Activated B cell treated with CpG ODN at 0.5 μM for 24 hours (primary cell): ENCODE results near the gene KLF16. TPM values are rescaled to one million over a fixed set of nuclear protein-coding genes. Genes with fewer than 3 reads are reported as not detected.

ENCODE experiments used
- ATAC-seq: fragments of 200-7000 bp; cut with Tn5 transposase; one replicate; pipeline ENCODE4 v1.10.0; 2021; ENCODE audit warnings: low read depth, mild to moderate bottlenecking, moderate library complexity
- CTCF ChIA-PET: fragments of 350-600 bp; sonication (Branson Sonifier 250); formaldehyde crosslinking; loops from one replicate; lab custom pipeline; 2021; ENCODE audit warnings: antibody characterized with exemption; lab: Charles Lee
- POLR2A ChIA-PET: fragments of 350-600 bp; sonication (Branson Sonifier 250); formaldehyde crosslinking; loops from one replicate; lab custom pipeline; 2021; ENCODE audit warnings: antibody characterized with exemption; lab: Charles Lee
- DNase-seq: peaks from one replicate; pipeline ENCODE4 v3.0.0; 2022
- H3K27ac Mint-ChIP-seq: one replicate; pipeline ENCODE4 v1.8.0; 2020; ENCODE audit warnings: mixed read lengths
- H3K27me3 Mint-ChIP-seq: one replicate; pipeline ENCODE4 v1.8.0; 2021; ENCODE audit warnings: mixed read lengths
- H3K36me3 Mint-ChIP-seq: one replicate; pipeline ENCODE4 v1.8.0; 2021; ENCODE audit warnings: low read depth, mixed read lengths
- H3K4me1 Mint-ChIP-seq: one replicate; pipeline ENCODE4 v1.8.0; 2021; ENCODE audit warnings: mixed read lengths
- H3K4me3 Mint-ChIP-seq: one replicate; pipeline ENCODE4 v1.8.0; 2020; ENCODE audit warnings: mild to moderate bottlenecking, mixed read lengths
- H3K9me3 Mint-ChIP-seq: one replicate; pipeline ENCODE4 v1.8.0; 2020; ENCODE audit warnings: mixed read lengths
- intact Hi-C: fragments of 100-400 bp; cut with micrococcal nuclease; formaldehyde crosslinking; loops from one replicate; pipeline ENCODE4 v1.15.1; 2024
- total RNA-seq: library from RNA; stranded (reverse); gene quantifications from 2 replicates; pipeline ENCODE4 v1.2.3, GENCODE V29; 2022
- TF ChIP-seq, protein P1 (sequence below): fragments of 200-600 bp; IDR thresholded peaks from one replicate; pipeline ENCODE4 v1.8.0; 2022; ENCODE audit warnings: antibody characterized with exemption, mild to moderate bottlenecking

KLF16 gene
- total RNA-seq, 1 donor from 2014 or later: 25.2 TPM

DNA sequence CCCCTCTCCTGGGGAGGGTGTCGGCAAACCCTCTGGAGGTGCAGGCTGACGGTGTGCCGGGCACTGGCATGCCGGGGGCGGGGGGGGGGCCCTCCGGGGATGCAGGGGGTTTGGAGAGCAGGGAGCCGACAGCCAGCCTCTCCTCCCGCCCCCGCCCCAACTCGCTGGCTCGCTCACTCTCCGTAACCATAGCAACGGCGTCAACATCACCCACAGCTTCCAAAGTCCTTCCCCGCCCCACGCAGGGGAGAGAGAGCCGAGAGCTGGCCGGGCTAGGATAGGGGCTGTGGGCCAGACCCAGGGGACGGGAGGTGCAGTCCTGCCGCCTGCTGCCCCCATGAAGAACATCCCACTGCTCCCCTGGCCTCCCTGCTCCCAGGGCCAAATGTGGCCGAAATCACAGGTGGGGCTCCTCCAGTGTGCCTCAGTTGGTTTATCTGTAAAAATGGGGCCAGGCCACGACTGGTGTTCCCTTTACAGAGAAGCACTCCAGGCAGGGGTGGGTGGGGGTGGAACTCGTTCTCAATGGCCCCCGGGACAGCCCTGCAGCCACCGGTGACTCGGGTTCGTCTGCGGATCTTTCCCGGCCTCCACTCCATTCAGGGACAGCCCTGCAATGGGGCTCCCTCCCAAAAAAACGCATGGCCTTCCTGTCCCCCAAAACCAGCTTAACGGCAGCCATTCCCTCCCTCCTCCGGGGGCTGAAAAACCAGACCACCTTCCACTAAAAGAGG, 3.2 kb downstream of the KLF16 start:
- H3K27ac Mint-ChIP-seq: peak overlapping the region; percentile 59
- H3K36me3 Mint-ChIP-seq: no peaks in the 10 kb centered on the region
- DNase-seq (no peak), ATAC-seq (no peak)
- ChIA-PET POLR2A (interaction anchor here (0.6 to 0.7 kb wide), 2 partner anchors 16 to 225 kb away, joined by 7 to 12 read pairs; no protein-coding TSS in a partner anchor), CTCF (no interaction called here)
- no peaks in the 10 kb centered on the region for H3K9me3 Mint-ChIP-seq
- intact Hi-C loops: loop anchor here (5.0 kb wide), 2 partner anchors 192 to 227 kb away; partner anchors contain the start of gene MKNK2
- no peaks in the 10 kb centered on the region for H3K27me3 Mint-ChIP-seq
- no peak overlapping the region for H3K4me3 Mint-ChIP-seq
- peaks cover 60% of the 10 kb centered on the region for H3K4me1 Mint-ChIP-seq
- TF ChIP-seq, protein P1, sequence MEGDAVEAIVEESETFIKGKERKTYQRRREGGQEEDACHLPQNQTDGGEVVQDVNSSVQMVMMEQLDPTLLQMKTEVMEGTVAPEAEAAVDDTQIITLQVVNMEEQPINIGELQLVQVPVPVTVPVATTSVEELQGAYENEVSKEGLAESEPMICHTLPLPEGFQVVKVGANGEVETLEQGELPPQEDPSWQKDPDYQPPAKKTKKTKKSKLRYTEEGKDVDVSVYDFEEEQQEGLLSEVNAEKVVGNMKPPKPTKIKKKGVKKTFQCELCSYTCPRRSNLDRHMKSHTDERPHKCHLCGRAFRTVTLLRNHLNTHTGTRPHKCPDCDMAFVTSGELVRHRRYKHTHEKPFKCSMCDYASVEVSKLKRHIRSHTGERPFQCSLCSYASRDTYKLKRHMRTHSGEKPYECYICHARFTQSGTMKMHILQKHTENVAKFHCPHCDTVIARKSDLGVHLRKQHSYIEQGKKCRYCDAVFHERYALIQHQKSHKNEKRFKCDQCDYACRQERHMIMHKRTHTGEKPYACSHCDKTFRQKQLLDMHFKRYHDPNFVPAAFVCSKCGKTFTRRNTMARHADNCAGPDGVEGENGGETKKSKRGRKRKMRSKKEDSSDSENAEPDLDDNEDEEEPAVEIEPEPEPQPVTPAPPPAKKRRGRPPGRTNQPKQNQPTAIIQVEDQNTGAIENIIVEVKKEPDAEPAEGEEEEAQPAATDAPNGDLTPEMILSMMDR: no peak

DNA sequence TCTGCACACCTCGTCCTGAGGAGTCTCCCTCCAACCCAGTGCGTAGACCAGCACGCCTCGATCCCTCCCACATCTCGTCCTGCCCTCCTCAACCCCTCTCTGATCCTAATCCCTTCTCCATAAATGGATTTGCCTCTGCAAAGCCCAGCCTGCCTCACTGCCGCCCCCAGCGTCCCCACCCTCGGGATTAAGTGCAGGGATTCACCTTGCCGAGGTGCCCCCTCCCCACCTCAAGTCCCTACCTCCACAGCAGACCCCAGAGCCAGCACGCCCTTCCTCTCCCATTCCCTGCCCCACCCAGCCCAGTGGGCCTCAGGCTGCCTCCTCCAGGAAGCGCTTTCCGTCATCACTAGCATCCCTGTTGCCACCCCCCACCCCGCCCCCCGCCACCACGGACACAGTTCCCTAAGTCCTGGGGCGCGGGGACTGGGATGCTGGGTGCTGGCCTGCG, 4.0 kb downstream of the KLF16 start:
- no peaks in the 10 kb centered on the region for H3K27me3 Mint-ChIP-seq
- POLR2A ChIA-PET: interaction anchor here (0.6 to 1.7 kb wide), 2 partner anchors 192 to 226 kb away, joined by 5 to 7 read pairs; partner anchors contain the start of gene MKNK2
- ATAC-seq (no peak), DNase-seq (no peak)
- no peaks in the 10 kb centered on the region for H3K9me3 Mint-ChIP-seq
- H3K4me1 Mint-ChIP-seq: peaks cover 69% of the 10 kb centered on the region
- CTCF ChIA-PET: no interaction called here
- H3K36me3 Mint-ChIP-seq: no peaks in the 10 kb centered on the region
- H3K27ac Mint-ChIP-seq: peak overlapping the region; percentile 60
- peak overlapping the region; percentile 53 for H3K4me3 Mint-ChIP-seq
- TF ChIP-seq, protein P1: no peak
- intact Hi-C loops: loop anchor here (10.0 kb wide), 1 partner anchor 755 kb away; no protein-coding TSS in a partner anchor

DNA sequence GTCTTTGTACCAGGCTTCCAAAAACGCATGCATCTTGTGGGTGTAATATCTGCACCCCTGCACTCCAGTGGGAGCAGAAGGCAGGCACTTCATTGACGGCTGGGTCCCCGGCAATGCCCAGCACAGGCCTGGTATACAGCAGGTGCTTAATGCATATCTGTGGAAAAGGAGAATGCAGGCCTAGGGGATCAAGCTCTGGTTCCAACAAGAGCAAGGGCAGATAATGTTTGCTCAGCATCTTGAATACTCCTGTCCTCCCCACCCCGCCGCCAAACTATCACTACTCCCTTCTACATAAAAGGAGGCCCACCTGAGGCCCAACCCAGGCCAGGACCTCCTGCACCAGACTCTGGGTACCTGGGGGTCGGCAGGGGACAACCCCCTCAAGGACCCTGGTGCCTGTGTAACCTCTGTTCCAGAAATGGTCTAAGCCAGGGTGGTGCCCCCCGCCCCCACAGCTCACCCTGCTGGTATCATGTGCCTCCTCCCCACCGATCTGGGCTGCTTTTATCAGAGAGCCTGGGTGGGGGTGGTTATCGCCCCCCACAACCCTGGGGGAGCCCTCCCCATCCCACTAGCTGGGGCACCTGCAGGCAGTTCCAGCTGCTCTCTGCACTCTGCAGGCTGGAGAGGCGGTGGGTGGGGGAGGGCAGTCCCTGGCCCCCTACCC, 4.8 kb downstream of the KLF16 start:
- TF ChIP-seq, protein P1: no peak
- intact Hi-C loops: loop anchor here (10.0 kb wide), 1 partner anchor 756 kb away; no protein-coding TSS in a partner anchor
- DNase-seq (no peak), ATAC-seq (no peak)
- Mint-ChIP-seq H3K36me3 (no peaks in the 10 kb centered on the region), H3K4me1 (peaks cover 70% of the 10 kb centered on the region), H3K27me3 (no peaks in the 10 kb centered on the region), H3K27ac (peak overlapping the region; percentile 63), H3K4me3 (peak overlapping the region; percentile 24), H3K9me3 (no peaks in the 10 kb centered on the region)
- ChIA-PET CTCF (interaction anchor here (1.3 kb wide), 1 partner anchor 45 kb away, joined by 3 read pairs; no protein-coding TSS in a partner anchor), POLR2A (interaction anchor here (0.7 to 3.1 kb wide), 8 partner anchors 10 to 794 kb away, joined by 3 to 15 read pairs (median 4); partner anchors contain the start of genes MKNK2 and REXO1)

DNA sequence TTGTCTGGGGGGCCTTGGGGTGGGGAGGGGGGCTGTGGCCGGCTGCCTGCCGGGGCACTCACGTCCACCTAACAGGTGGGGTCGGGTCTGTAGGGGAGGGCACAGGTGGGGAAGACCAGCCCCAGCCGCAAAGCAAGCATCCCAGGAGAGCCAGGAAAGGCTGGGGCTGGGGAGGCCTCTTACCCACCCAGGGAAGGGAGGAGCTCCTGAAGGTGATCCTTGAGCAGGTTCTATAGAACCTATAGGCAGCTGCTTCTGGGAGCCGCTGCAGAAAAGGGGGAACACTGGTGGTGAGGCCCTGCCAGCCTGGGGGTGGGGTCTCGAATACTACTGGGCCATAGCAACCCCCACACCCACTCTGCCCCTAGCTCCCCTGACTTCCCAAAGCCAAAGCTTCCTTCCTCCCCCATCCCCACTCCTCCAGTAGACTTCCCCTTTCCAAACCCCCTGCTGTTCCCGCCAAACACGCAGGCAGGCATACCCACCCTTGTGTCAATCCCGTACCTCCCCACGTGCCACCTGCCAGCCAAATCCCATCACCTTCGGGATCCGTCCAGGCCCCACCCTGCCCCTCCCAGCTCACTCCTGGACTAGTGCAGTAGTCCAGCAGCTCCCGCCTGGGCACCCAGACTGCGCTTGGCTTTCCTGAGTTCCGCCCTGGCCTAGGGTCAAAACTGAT, 5.6 kb downstream of the KLF16 start:
- H3K4me3 Mint-ChIP-seq: peak overlapping the region; percentile 24
- no peak for DNase-seq
- no peak for ATAC-seq
- peaks cover 2% of the 10 kb centered on the region for H3K36me3 Mint-ChIP-seq
- TF ChIP-seq, protein P1: no peak
- intact Hi-C loops: loop anchor here (10.0 kb wide), 1 partner anchor 757 kb away; no protein-coding TSS in a partner anchor
- ChIA-PET CTCF (interaction anchor here (1.3 kb wide), 2 partner anchors 31 to 46 kb away, joined by 3 read pairs; no protein-coding TSS in a partner anchor), POLR2A (interaction anchor here (0.6 to 3.1 kb wide), 13 partner anchors 9 to 209 kb away, joined by 3 to 15 read pairs (median 4); partner anchors contain the start of genes MKNK2 and REXO1)
- no peaks in the 10 kb centered on the region for H3K9me3 Mint-ChIP-seq
- H3K27ac Mint-ChIP-seq: peak overlapping the region; percentile 68
- H3K27me3 Mint-ChIP-seq: no peaks in the 10 kb centered on the region
- H3K4me1 Mint-ChIP-seq: peaks cover 77% of the 10 kb centered on the region
